Heart right ventricle (tissue), 16 donors: ENCODE data around the gene ZNF641. TPM values are rescaled to one million over a fixed set of nuclear protein-coding genes. Genes with fewer than 3 reads are reported as not detected.

ENCODE experiments used
- ATAC-seq, 8 donors: fragments of 200-7000 bp; cut with Tn5 transposase; one replicate each; pipeline ENCODE4 v1.9.1; 2020; ENCODE audit warnings: mild to moderate bottlenecking in 8 of 8, moderate library complexity in 8 of 8, moderate number of reproducible peaks in 1 of 8
- DNase-seq, 2 donors: peaks; one replicate each; pipeline ENCODE4 v3.0.0-alpha.2; 2020
- H3K27ac ChIP-seq, 10 donors: fragments of 200-600 bp; sonication (generic) in 2 of 10; one replicate each; pipeline versions ENCODE4 v1.5.0 to v1.8.0; 2020 to 2022; ENCODE audit warnings: mild to moderate bottlenecking in 3 of 10
- H3K27me3 ChIP-seq, 7 donors: fragments of 200-600 bp; one replicate each; pipeline ENCODE4 v1.8.0; 2021 to 2022; ENCODE audit warnings: mild to moderate bottlenecking in 2 of 7
- H3K36me3 ChIP-seq, 9 donors: fragments of 200-600 bp; sonication (generic) in 1 of 9; one replicate each; pipeline versions ENCODE4 v1.5.0 to v1.8.0; 2020 to 2022; ENCODE audit warnings: mild to moderate bottlenecking in 2 of 9
- H3K4me1 ChIP-seq, 9 donors: fragments of 200-600 bp; sonication (generic) in 1 of 9; one replicate each; pipeline versions ENCODE4 v1.5.0 to v1.8.0; 2020 to 2022; ENCODE audit warnings: mild to moderate bottlenecking in 4 of 9
- H3K4me3 ChIP-seq, 10 donors: fragments of 200-600 bp; sonication (generic) in 2 of 10; one replicate each; pipeline versions ENCODE4 v1.5.0 to v1.8.0; 2020 to 2022; ENCODE audit warnings: mild to moderate bottlenecking in 7 of 10, moderate library complexity in 2 of 10
- H3K9me3 ChIP-seq, 11 donors: fragments of 200-600 bp in 10 of 11; sonication (generic) in 2 of 11; one replicate each; pipeline versions ENCODE4 v1.5.0 to v1.8.0; 2013 to 2022; ENCODE audit warnings: mild to moderate bottlenecking in 2 of 11, control low read depth in 1 of 11, moderate library complexity in 1 of 11
- CTCF ChIP-seq, 9 donors: fragments of 200-600 bp; sonication (generic) in 2 of 9; IDR thresholded peaks; one replicate each; pipeline versions ENCODE4 v1.5.0 to v1.8.0; 2021 to 2022; ENCODE audit warnings: antibody characterized with exemption in 9 of 9, mild to moderate bottlenecking in 5 of 9, moderate library complexity in 1 of 9
- WGBS, 2 donors: extraction: QIAGEN DNeasy Blood & Tissue Kit; methylation state at CpG; one replicate each; pipeline ENCODE4 v1.1.7; 2013; ENCODE audit warnings: inconsistent platforms in 1 of 2; 5-methylcytosine and 5-hydroxymethylcytosine counted together
- intact Hi-C, 10 donors: fragments of 100-400 bp; cut with DNase I; formaldehyde crosslinking; loops; one replicate each; pipeline versions ENCODE4 v1.11.1 to v1.14.2; 2022
- polyA plus RNA-seq, 2 donors: library from polyadenylated mRNA; stranded (reverse); fragments of 200-250 nt; gene quantifications; one replicate each; pipeline ENCODE4 v1.2.3, GENCODE V29; 2013
- total RNA-seq, 10 donors: library from RNA; stranded (reverse); fragmentation: NEBNext Ultra II Directional in 3 of 10; extraction: Animal tissue kit (Norgen Biotek cat#: 25700) in 3 of 10; gene quantifications; one replicate each; pipeline versions ENCODE4 v1.2.1 to v1.2.4, GENCODE V29; 2021 to 2023
- donor health status: Arrhythmogenic right ventricular cardiomyopathy.
- donor health status: ischemic (EF 13 %, LVEDD 7.1; RV severe dilation, severe dysfunction).
- donor health status: healthy with polysubstance abuse.
- donor health status: DM: no; HTN: yes; CAD: no.
- donor health status: DM: no; HTN: no; CAD: no.
- donor health status: ischemic (EF 25% LVEDD 6.9; RV normal size, moderate dysfunction).
- donor health status: ischemic (EF 25% LVEDD 5.7; RV mildly dilated, moderate dysfunction).
- donor health status: healthy.
- donor health status: DM: yes; HTN: yes; CAD: no.
- donor health status: Ischemic cardiomyopathy.
- donor health status: ischemic (EF 35%, LVEDD 5.7; RV mildly dilated, moderate dysfunction).
- donor health status: nonischemic (EF 11% LVEDD 7.7; RV severe dilation, severe dysfunction).
- donor health status: DM: yes; HTN: yes; CAD: no.
- donor health status: PGD.
- donor health status: ischemic (EF 29% LVEDD 5.4; RV normal size, mild dysfunction).
- donor health status: nonischemic (EF 23%, LVEDD 6.1; RV moderate dilation, normal function).

ZNF641 gene
- total and polyA plus RNA-seq, 12 donors: 3.6 to 19.1 (median 14.5) TPM

DNA sequence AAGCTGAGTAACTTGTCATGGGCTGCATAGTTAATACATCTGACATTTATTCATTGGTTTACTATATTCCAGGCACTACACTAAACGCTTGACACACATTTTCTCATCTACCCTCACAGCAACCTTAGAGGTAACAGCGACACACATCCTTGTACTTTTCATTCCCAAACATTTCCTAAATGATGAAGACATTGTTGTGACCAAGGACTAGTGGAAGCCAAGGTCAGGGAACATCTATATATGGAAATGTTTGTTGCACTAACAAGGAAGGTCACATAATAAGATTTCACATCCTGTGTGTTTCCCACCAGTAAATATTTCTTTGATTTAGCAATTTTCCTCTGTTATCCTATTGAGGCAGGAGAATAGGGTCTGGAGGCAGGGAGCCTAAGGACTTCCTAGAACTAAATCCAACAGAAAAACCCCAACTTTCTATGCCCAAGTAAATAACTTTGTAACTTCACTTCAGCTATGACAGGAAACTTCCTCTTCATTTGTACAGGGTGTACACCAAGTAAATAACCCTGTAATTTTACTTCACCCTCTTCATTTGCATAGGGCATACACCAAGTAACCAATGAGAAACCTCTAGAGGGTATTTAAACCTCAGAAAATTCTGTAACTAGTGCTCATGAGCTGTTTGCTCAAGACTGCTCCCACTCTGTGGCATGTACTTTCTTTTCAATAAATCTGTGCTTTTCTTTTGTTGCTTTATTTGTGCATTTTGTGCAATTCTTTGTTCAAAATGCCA, 48.4 kb downstream of the ZNF641 start:
- peaks cover 0 to 7% (median under 1%) of the 10 kb centered on the region in 9 donors for H3K4me1 ChIP-seq
- DNase-seq (no peak), ATAC-seq (peak in 1 of 8 donors; percentile 42)
- intact Hi-C loops: no loop called here
- H3K27me3 ChIP-seq: no peaks in the 10 kb centered on the region
- H3K27ac ChIP-seq: peak overlapping the region in 1 of 10 donors; percentile 11
- H3K9me3 ChIP-seq: no peaks in the 10 kb centered on the region
- WGBS, 2 donors: 67 to 74% methylated on average over 2 of the region's 2 CpGs
- H3K36me3 ChIP-seq: no peaks in the 10 kb centered on the region
- no peak overlapping the region for H3K4me3 ChIP-seq
- no peak for TF ChIP-seq CTCF (IDR thresholded peaks at IDR 0.05)

GRCh38 chr12:48300774-48301173, 49.9 kb downstream of the ZNF641 start:
- TF ChIP-seq CTCF (IDR thresholded peaks at IDR 0.05): no peak
- Histone ChIP-seq H3K4me1 (peaks cover 0 to 19% (median 7%) of the 10 kb centered on the region in 9 donors), H3K9me3 (no peaks in the 10 kb centered on the region), H3K27ac (no peak overlapping the region), H3K27me3 (no peaks in the 10 kb centered on the region), H3K4me3 (no peak overlapping the region), H3K36me3 (no peaks in the 10 kb centered on the region)
- intact Hi-C loops: no loop called here
- DNase-seq: no peak
- 93 to 100% methylated on average over 1 of the region's 1 CpG for WGBS, 2 donors
- ATAC-seq: no peak

- Histone ChIP-seq H3K9me3 (no peaks in the 10 kb centered on the region), H3K4me3 (peak overlapping the region; percentile 29 to 77 (median 60)), H3K4me1 (peaks cover 0 to 12% (median 7%) of the 10 kb centered on the region in 9 donors), H3K27ac (peak overlapping the region in 4 of 10 donors; percentile 19 to 57 (median 37)), H3K36me3 (no peaks in the 10 kb centered on the region), H3K27me3 (no peaks in the 10 kb centered on the region)
- 6% methylated on average over 30 of the region's 30 CpGs for WGBS, 2 donors
- intact Hi-C loops: loop anchor here in 2 of 10 donors (2.0 to 5.0 kb wide), 2 partner anchors 52 to 56 kb away; partner anchors contain the start of gene ZNF641 (in 1 of the 2)
- TF ChIP-seq CTCF (IDR thresholded peaks at IDR 0.05): no peak
- DNase-seq (peak; percentile 72 to 81), ATAC-seq (peak; percentile 94 to 100 (median 99))
Measured at GRCh38 chr12:48296586-48297282, 54.0 kb downstream of the ZNF641 start.

DNA sequence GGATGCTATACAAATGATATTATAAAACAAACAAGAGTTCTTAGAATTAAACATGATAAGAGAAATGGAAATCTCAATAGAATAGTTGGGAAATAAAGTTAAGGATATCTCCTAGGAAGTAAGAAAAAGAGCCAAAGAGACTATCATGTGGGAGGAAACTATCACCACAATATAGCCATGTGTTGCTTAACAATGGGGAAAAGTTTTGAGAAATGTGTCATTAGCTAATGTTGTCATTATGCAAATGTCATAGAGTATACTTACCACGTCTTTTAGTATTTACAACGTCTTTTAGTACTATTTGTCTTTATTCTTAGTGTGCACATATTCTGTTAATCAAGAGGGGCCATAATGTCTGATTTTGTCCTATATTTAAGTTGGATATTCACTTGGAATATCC, 58.7 kb downstream of the ZNF641 start:
- Histone ChIP-seq H3K36me3 (no peaks in the 10 kb centered on the region), H3K4me3 (no peak overlapping the region), H3K27me3 (peaks cover 0 to 20% (median 3%) of the 10 kb centered on the region in 7 donors), H3K27ac (no peak overlapping the region), H3K4me1 (peaks cover 0 to 10% (median 4%) of the 10 kb centered on the region in 9 donors), H3K9me3 (no peaks in the 10 kb centered on the region)
- intact Hi-C loops: no loop called here
- DNase-seq (no peak), ATAC-seq (no peak)
- no peak for TF ChIP-seq CTCF (IDR thresholded peaks at IDR 0.05)
- WGBS, 2 donors: 46 to 48% methylated on average over 2 of the region's 2 CpGs
